ENCODE measurements around the gene ALDOB. TPM values are rescaled to one million over a fixed set of nuclear protein-coding genes. Genes with fewer than 3 reads are reported as not detected.
A peak's percentile ranks its signal among the peaks of the same experiment; 100 is the strongest.
"Not testable (repeated sequence)": the region's sequence is repeated elsewhere in the genome, so short reads cannot be mapped to it uniquely, and the experiment has no call there.

Gene ALDOB
- total and polyA plus RNA-seq, 8 donors: 0.45 to 101 (median 2.5) TPM; not detected in 1

DNA sequence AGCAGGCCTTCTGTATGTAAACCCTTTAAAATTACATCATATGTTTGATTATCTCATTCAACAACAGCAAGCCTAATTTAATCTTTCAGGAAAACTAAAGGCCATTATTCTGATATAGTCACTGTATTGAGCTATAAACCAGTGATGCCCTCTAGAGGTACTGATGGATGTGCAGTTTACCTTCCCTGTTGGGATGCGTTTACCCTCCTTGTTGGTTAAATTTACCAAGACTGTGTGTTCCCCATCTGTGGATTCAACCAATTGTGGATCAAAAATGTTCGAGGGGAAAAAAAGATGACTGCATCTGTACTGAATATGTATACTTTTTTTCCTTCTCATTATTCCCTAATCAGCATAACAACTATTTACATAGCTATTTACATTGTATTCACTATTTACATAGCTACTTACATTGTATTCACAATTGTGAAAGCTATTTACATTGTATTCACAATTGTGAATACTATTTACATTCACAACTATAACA, 47.0 kb downstream of the ALDOB start:
- intact Hi-C loops (cut with DNase I; ENCODE audit: low total_unique reads): no loop called here
- H3K36me3 ChIP-seq: peaks cover 9 to 29% (median 24%) of the 10 kb centered on the region in 4 donors
- H3K4me3 ChIP-seq: no peak overlapping the region
- DNase-seq: peak in 1 of 2 donors; percentile 16
- H3K4me1 ChIP-seq: no peaks in the 10 kb centered on the region
- H3K27me3 ChIP-seq: no peaks in the 10 kb centered on the region
- TF ChIP-seq, protein P1, sequence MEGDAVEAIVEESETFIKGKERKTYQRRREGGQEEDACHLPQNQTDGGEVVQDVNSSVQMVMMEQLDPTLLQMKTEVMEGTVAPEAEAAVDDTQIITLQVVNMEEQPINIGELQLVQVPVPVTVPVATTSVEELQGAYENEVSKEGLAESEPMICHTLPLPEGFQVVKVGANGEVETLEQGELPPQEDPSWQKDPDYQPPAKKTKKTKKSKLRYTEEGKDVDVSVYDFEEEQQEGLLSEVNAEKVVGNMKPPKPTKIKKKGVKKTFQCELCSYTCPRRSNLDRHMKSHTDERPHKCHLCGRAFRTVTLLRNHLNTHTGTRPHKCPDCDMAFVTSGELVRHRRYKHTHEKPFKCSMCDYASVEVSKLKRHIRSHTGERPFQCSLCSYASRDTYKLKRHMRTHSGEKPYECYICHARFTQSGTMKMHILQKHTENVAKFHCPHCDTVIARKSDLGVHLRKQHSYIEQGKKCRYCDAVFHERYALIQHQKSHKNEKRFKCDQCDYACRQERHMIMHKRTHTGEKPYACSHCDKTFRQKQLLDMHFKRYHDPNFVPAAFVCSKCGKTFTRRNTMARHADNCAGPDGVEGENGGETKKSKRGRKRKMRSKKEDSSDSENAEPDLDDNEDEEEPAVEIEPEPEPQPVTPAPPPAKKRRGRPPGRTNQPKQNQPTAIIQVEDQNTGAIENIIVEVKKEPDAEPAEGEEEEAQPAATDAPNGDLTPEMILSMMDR (IDR thresholded peaks at IDR 0.05): peak in 1 of 7 experiments; percentile 8
- TF ChIP-seq POLR2AphosphoS5 (IDR thresholded peaks at IDR 0.05): no peak
- no peak for TF ChIP-seq POLR2A (IDR thresholded peaks at IDR 0.05)
- H3K9me3 ChIP-seq: peaks cover 0 to 18% (median 9%) of the 10 kb centered on the region in 4 donors
- WGBS, 5 donors: 57 to 69% (median 64%) methylated on average over 2 of the region's 2 CpGs
- H3K27ac ChIP-seq: no peak overlapping the region

DNA sequence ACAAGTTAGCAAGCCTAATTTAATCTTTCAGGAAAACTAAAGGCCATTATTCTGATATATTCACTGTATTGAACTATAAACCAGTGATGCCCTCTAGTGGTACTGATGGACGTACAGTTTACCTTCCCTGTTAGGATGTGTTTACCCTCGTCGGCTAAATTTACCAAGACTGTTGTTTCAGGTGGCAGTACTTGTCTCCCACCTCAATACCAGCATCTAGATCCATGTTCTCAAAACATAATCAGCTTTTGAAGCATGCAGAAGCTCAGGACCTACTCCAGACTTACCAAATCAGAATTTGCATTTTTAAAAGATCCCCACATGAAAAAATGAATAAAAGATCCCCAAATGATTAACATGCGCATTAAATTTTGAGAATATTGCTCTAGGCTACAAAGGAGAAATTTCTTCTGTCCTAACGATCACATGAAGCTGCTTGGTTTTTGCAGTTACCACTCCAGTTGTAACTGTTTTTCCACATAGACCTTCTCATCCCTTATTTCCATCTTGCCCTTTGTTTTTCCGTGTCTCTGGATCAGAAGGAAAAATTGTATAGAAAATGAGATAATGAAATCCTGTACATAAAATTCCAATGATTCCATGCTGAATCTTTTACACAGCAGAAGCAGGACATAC, 47.6 kb downstream of the ALDOB start:
- Histone ChIP-seq H3K9me3 (peaks cover 0 to 15% (median 9%) of the 10 kb centered on the region in 4 donors), H3K36me3 (peaks cover 9 to 29% (median 24%) of the 10 kb centered on the region in 4 donors), H3K27me3 (no peaks in the 10 kb centered on the region), H3K4me3 (no peak overlapping the region), H3K4me1 (no peaks in the 10 kb centered on the region), H3K27ac (no peak overlapping the region)
- peak in 1 of 2 donors; percentile 67 for DNase-seq
- 49 to 53% (median 51%) methylated on average over 6 of the region's 6 CpGs for WGBS, 5 donors
- TF ChIP-seq, protein P1 (IDR thresholded peaks at IDR 0.05): peak in 3 of 7 experiments; percentile 40 to 42 (median 41)
- no peak for TF ChIP-seq EP300 (IDR thresholded peaks at IDR 0.05)
- intact Hi-C loops (cut with DNase I; ENCODE audit: low total_unique reads): no loop called here

DNA sequence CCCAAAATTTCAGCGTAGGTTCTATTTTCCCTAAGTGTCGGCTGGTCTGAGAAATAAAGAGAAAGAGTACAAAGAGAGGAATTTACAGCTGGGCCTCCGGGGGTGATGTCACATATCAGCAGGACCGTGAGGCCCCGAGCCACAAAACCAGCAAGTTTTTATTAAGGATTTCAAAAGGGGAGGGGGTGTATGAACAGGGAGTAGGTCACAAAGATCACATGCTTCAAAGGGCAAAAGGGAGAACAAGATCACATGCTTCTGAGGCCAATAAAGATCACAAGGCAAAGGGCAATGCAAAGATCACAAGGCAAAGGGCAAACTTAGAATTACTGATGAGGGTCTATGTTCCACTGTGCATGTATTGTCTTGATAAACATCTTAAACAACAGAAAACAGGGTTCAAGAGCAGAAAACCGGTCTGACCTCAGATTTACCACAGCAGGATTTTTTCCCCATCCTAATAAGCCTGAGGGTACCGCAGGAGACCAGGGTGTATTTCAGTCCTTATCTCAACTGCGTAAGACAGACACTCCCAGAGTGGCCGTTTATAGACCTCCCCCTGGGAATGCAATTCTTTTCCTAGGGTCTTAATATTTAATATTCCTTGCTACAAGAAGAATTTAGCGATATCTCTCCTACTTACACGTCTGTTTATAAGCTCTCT, 50.6 kb downstream of the ALDOB start, which contains the start of gene BAAT:
TSS of gene BAAT (minus strand) at position 134 of the 664 bp plus-strand sequence. CDS start 13,602 bp downstream, outside the sequence.
- H3K27ac ChIP-seq; H3K27me3 ChIP-seq; H3K4me1 ChIP-seq; DNase-seq; H3K4me3 ChIP-seq; intact Hi-C loops (cut with DNase I; ENCODE audit: low total_unique reads): not testable (repeated sequence)
- WGBS, 5 donors: 89 to 95% (median 93%) methylated on average over 11 of the region's 11 CpGs
- Histone ChIP-seq H3K36me3 (peaks cover 9 to 20% (median 13%) of the 10 kb centered on the region in 4 donors), H3K9me3 (peaks cover 0 to 13% (median 9%) of the 10 kb centered on the region in 4 donors)

DNA sequence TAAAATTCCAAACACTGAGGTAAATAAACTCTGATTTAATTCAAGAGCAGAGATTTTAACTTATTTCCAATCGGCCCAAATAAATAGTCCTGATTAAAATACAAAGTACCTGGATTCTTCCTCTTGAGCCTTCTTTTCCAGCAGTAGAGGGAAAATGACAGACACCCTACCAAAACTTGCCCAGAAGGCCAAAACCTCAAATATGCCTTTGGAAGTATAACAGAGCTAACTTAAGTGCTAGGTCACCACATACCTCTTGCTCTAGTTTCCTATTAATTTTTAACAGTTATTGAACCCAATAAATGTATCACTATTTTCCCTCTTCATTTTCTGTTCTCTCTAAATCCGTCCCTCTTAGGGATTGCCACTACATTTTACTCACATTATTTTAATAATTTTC, 52.2 kb downstream of the ALDOB start:
- 72 to 86% (median 80%) methylated on average over 2 of the region's 2 CpGs for WGBS, 5 donors
- intact Hi-C loops (cut with DNase I; ENCODE audit: low total_unique reads): no loop called here
- TF ChIP-seq, protein P1 (IDR thresholded peaks at IDR 0.05): no peak
- peaks cover 0 to 13% (median 9%) of the 10 kb centered on the region in 4 donors for H3K9me3 ChIP-seq
- DNase-seq: no peak
- H3K4me3 ChIP-seq: no peak overlapping the region
- H3K36me3 ChIP-seq: peaks cover 0 to 3% (median under 1%) of the 10 kb centered on the region in 4 donors
- no peak overlapping the region for H3K27ac ChIP-seq
- no peaks in the 10 kb centered on the region for H3K4me1 ChIP-seq
- H3K27me3 ChIP-seq: no peaks in the 10 kb centered on the region
